HepG2 (cell line): ENCODE measurements around the gene SQOR.

Source experiments
- HES4 ChIP-seq: sonication (generic); formaldehyde crosslinking; IDR thresholded peaks from 2 replicates; pipeline ENCODE4 v1.9.0; 2021; ENCODE audit warnings: mild to moderate bottlenecking, missing genetic modification reagents, borderline replicate concordance
- KAT7 ChIP-seq: IDR thresholded peaks from 2 replicates; pipeline ENCODE4 v1.6.1; 2018; ENCODE audit warnings: borderline replicate concordance, missing compliant biosample characterization
- PHF8 ChIP-seq: sonication (generic); formaldehyde crosslinking; IDR thresholded peaks from 2 replicates; pipeline ENCODE4 v1.5.0; 2020; ENCODE audit warnings: missing genetic modification reagents
- TAF1 ChIP-seq: sonication (generic); formaldehyde crosslinking; IDR thresholded peaks from 2 replicates; pipeline ENCODE4 v1.4.0; 2020; ENCODE audit warnings: missing genetic modification reagents
- XBP1 ChIP-seq: sonication (generic); formaldehyde crosslinking; IDR thresholded peaks from 2 replicates; pipeline ENCODE4 v1.5.0; 2020; ENCODE audit warnings: missing genetic modification reagents
- ZNF34 ChIP-seq: sonication (generic); formaldehyde crosslinking; IDR thresholded peaks from 2 replicates; pipeline ENCODE4 v1.4.0; 2020; ENCODE audit warnings: mild to moderate bottlenecking, missing genetic modification reagents, borderline replicate concordance
- ZNF737 ChIP-seq: sonication (generic); formaldehyde crosslinking; IDR thresholded peaks from 2 replicates; pipeline ENCODE4 v1.5.0; 2020; ENCODE audit warnings: missing genetic modification reagents, mild to moderate bottlenecking, borderline replicate concordance
- TF ChIP-seq, protein P1 (sequence below): IDR thresholded peaks from 2 replicates; pipeline ENCODE4 v1.6.1; 2012; ENCODE audit warnings: inconsistent platforms
- TF ChIP-seq, protein P2 (sequence below): IDR thresholded peaks from 2 replicates; pipeline ENCODE4 v1.6.1; 2012; ENCODE audit warnings: low read depth, low read length, improper control_type of control experiment

DNA sequence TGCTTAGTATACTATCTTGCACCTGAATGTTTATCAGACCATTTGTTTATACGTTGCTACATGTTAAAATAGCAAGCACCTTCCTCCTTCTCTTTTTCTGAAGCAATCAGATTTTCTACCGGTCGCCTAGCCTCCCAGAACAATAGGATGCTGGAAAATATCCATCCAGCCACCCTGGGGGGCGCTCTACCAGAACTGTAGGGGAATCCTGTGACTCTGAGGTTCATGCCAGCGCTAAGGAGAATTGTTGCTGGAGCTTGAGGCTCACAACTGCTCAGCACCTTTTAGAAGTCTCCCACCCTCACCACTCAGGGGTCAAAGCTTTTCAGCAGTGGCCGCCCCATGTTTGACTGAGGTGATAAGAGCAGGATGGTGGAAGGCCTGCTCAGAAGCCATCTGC lies 27.5 kb downstream of the SQOR start:
- no peak for TF ChIP-seq XBP1 (CRISPR knock-in tag)
- TF ChIP-seq, protein P1, sequence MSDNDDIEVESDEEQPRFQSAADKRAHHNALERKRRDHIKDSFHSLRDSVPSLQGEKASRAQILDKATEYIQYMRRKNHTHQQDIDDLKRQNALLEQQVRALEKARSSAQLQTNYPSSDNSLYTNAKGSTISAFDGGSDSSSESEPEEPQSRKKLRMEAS = no peak
- TF ChIP-seq TAF1 = no peak
- no peak for TF ChIP-seq HES4 (CRISPR knock-in tag)
- TF ChIP-seq KAT7 (CRISPR knock-in tag) = no peak
- TF ChIP-seq, protein P2, sequence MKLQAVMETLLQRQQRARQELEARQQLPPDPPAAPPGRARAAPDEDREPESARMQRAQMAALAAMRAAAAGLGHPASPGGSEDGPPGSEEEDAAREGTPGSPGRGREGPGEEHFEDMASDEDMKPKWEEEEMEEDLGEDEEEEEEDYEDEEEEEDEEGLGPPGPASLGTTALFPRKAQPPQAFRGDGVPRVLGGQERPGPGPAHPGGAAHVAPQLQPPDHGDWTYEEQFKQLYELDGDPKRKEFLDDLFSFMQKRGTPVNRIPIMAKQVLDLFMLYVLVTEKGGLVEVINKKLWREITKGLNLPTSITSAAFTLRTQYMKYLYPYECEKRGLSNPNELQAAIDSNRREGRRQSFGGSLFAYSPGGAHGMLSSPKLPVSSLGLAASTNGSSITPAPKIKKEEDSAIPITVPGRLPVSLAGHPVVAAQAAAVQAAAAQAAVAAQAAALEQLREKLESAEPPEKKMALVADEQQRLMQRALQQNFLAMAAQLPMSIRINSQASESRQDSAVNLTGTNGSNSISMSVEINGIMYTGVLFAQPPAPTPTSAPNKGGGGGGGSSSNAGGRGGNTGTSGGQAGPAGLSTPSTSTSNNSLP = no peak
- no peak for TF ChIP-seq ZNF34 (CRISPR knock-in tag)
- no peak for TF ChIP-seq ZNF737 (CRISPR knock-in tag)
- TF ChIP-seq PHF8 (CRISPR knock-in tag) = no peak
